Lower lobe of right lung (tissue), 2 donors: ENCODE data around the gene PRADC1. TPM values are rescaled to one million over a fixed set of nuclear protein-coding genes. Genes with fewer than 3 reads are reported as not detected.
A peak's percentile ranks its signal among the peaks of the same experiment; 100 is the strongest.
"Not testable (repeated sequence)": the region's sequence is repeated elsewhere in the genome, so short reads cannot be mapped to it uniquely, and the experiment has no call there.

ENCODE experiments used
- ATAC-seq, 2 donors: fragments of 200-7000 bp; cut with Tn5 transposase; one replicate each; pipeline ENCODE4 v1.9.1; 2020 to 2022; ENCODE audit warnings: mild to moderate bottlenecking in 2 of 2, moderate library complexity in 2 of 2
- DNase-seq: peaks from one replicate; pipeline ENCODE4 v3.0.0-alpha.2; 2020
- H3K27ac ChIP-seq: fragments of 200-600 bp; one replicate; pipeline ENCODE4 v1.8.0; 2022
- H3K27me3 ChIP-seq: fragments of 200-600 bp; one replicate; pipeline ENCODE4 v1.8.0; 2022; ENCODE audit warnings: low read depth
- H3K36me3 ChIP-seq: fragments of 200-600 bp; one replicate; pipeline ENCODE4 v1.8.0; 2022; ENCODE audit warnings: mild to moderate bottlenecking
- H3K4me1 ChIP-seq: fragments of 200-600 bp; one replicate; pipeline ENCODE4 v1.8.0; 2022
- H3K4me3 ChIP-seq: fragments of 200-600 bp; one replicate; pipeline ENCODE4 v1.8.0; 2022; ENCODE audit warnings: mild to moderate bottlenecking
- H3K9me3 ChIP-seq: fragments of 200-600 bp; one replicate; pipeline ENCODE4 v1.8.0; 2022
- intact Hi-C: fragments of 100-400 bp; cut with DNase I; formaldehyde crosslinking; loops from one replicate; pipeline ENCODE4 v1.11.0; 2022
- total RNA-seq: library from RNA; stranded (reverse); fragmentation: NEBNext Ultra II Directional; extraction: Animal tissue kit (Norgen Biotek cat#: 25700); gene quantifications from one replicate; pipeline ENCODE4 v1.2.1, GENCODE V29; 2021
- TF ChIP-seq, protein P1 (sequence below): fragments of 200-600 bp; IDR thresholded peaks from one replicate; pipeline ENCODE4 v1.8.0; 2022; ENCODE audit warnings: antibody characterized with exemption, mild to moderate bottlenecking
- donor health status: DM: no; HTN: yes; CAD: no; lungs with severe emphysema.

PRADC1 gene
- total RNA-seq, 1 donor from 2014 or later: 14.8 TPM

GRCh38 chr2:73205611-73206010 lies 27.4 kb downstream of the PRADC1 start:
- ATAC-seq: no peak
- no peak overlapping the region for H3K4me3 ChIP-seq
- TF ChIP-seq, protein P1, sequence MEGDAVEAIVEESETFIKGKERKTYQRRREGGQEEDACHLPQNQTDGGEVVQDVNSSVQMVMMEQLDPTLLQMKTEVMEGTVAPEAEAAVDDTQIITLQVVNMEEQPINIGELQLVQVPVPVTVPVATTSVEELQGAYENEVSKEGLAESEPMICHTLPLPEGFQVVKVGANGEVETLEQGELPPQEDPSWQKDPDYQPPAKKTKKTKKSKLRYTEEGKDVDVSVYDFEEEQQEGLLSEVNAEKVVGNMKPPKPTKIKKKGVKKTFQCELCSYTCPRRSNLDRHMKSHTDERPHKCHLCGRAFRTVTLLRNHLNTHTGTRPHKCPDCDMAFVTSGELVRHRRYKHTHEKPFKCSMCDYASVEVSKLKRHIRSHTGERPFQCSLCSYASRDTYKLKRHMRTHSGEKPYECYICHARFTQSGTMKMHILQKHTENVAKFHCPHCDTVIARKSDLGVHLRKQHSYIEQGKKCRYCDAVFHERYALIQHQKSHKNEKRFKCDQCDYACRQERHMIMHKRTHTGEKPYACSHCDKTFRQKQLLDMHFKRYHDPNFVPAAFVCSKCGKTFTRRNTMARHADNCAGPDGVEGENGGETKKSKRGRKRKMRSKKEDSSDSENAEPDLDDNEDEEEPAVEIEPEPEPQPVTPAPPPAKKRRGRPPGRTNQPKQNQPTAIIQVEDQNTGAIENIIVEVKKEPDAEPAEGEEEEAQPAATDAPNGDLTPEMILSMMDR: no peak
- H3K36me3 ChIP-seq: no peaks in the 10 kb centered on the region
- intact Hi-C loops: no loop called here
- H3K4me1 ChIP-seq: peaks cover 20% of the 10 kb centered on the region
- no peak for DNase-seq
- peaks cover 37% of the 10 kb centered on the region for H3K27me3 ChIP-seq
- H3K27ac ChIP-seq: no peak overlapping the region
- H3K9me3 ChIP-seq: no peaks in the 10 kb centered on the region

- no peak overlapping the region for H3K27ac ChIP-seq
- H3K9me3 ChIP-seq: no peaks in the 10 kb centered on the region
- H3K36me3 ChIP-seq: no peaks in the 10 kb centered on the region
- ATAC-seq (peak; percentile 91 to 93), DNase-seq (peak; percentile 68)
- intact Hi-C loops: no loop called here
- H3K4me1 ChIP-seq: peaks cover 20% of the 10 kb centered on the region
- peak overlapping the region; percentile 40 for H3K4me3 ChIP-seq
- TF ChIP-seq, protein P1: no peak
- peaks cover 58% of the 10 kb centered on the region for H3K27me3 ChIP-seq
Measured at GRCh38 chr2:73203055-73203681, 29.9 kb downstream of the PRADC1 start.

DNA sequence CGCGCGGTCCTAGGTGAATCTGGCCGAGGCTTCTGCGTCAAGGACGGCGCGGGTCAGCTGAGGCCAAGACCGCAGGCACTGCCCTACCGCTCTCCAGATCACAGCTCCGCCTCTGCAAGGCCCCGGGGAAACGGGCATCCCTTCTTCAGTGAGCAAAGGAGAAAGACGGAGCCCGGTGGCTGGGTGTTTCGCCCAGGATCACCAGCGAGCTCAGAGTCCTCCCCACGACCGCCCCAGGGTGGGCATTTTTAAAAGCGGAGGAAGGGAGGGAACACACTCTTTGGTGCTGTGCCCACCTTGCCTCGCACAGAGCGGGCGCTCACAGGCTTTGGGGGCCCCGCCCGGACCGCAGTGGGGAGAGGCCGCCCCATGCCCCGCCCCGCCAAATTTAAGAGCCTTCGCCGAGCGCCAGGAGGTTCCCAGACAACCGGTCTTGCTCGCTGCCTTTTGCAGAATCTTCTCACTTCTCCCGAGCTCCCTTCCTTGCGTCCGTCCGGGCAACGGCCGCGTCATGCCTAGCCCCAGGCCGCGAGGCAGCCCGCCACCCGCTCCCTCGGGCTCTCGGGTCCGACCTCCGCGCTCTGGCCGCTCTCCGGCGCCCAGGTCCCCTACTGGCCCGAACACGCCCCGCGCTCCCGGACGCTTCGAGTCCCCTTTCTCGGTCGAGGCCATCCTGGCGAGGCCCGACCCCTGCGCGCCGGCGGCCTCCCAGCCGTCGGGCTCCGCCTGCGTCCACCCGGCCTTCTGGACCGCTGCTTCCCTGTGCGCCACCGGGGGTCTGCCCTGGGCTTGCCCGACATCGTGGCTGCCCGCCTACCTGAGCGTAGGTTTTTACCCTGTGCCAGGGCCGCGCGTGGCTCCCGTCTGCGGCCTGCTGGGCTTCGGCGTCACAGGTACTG lies 30.6 kb downstream of the PRADC1 start, which contains the start of gene NOTO:
Gene NOTO (plus strand): TSS at position 419 of the 899 bp plus-strand sequence. CDS start 93 bp downstream, at position 512.
- peaks cover 20% of the 10 kb centered on the region for H3K4me1 ChIP-seq
- TF ChIP-seq, protein P1: no peak
- no peak for DNase-seq
- no peaks in the 10 kb centered on the region for H3K9me3 ChIP-seq
- ATAC-seq: peak; percentile 61 to 73
- H3K36me3 ChIP-seq: no peaks in the 10 kb centered on the region
- H3K4me3 ChIP-seq: peak within 1 kb of the TSS; percentile 40
- no peak within 1 kb of the TSS for H3K27ac ChIP-seq
- peaks cover 64% of the 10 kb centered on the region for H3K27me3 ChIP-seq
- intact Hi-C loops: no loop called here

DNA sequence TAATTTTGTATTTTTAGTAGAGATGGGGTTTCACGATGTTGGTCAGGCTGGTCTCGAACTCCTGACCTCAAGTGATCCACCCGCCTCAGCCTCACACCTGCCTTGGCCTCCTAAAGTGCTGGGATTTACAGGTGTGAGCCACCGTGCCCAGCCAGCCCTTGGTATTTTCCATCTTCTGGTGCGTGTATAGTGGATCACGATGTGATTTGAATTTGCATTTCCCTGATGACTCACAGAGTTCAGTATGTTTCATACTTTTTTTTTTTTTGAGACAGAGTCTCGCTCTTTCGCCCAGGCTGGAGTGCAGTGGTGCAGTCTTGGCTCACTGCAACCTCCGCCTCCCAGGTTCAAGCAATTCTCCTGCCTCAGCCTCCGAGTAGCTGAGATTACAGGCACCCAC lies 32.8 kb downstream of the PRADC1 start:
- H3K36me3 ChIP-seq, intact Hi-C loops, ATAC-seq, H3K4me3 ChIP-seq, DNase-seq, H3K27ac ChIP-seq, H3K9me3 ChIP-seq: not testable (repeated sequence)
- H3K4me1 ChIP-seq: peaks cover 20% of the 10 kb centered on the region
- H3K27me3 ChIP-seq: peaks cover 64% of the 10 kb centered on the region

GRCh38 chr2:73197579-73197978 lies 35.5 kb downstream of the PRADC1 start:
- intact Hi-C loops: no loop called here
- DNase-seq: no peak
- H3K9me3 ChIP-seq: no peaks in the 10 kb centered on the region
- H3K4me1 ChIP-seq: peaks cover 10% of the 10 kb centered on the region
- no peak for ATAC-seq
- H3K27ac ChIP-seq: no peak overlapping the region
- peaks cover 50% of the 10 kb centered on the region for H3K27me3 ChIP-seq
- TF ChIP-seq, protein P1: no peak
- H3K36me3 ChIP-seq: no peaks in the 10 kb centered on the region
- no peak overlapping the region for H3K4me3 ChIP-seq

DNA sequence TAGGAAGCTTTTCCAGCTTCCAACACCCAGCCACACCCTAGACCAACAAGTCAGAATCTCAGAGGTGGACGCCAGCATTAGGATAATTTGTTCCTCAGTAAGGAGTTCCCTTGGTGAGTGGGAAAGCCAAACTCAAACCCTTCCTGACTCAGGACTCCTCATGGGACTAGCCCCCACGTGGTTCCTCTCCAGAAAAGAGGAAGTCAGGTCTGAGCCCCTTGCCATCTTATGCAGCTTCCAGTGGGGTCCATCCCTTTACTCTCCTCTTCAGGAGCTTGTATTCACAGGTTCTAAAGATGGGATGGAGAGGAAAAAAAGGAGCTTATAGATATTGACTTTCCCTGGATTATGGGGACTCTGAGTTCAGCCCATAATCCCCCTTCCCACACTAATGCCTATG lies 45.5 kb downstream of the PRADC1 start:
- H3K4me3 ChIP-seq: no peak overlapping the region
- ATAC-seq: no peak
- H3K9me3 ChIP-seq: no peaks in the 10 kb centered on the region
- peaks cover 5% of the 10 kb centered on the region for H3K27me3 ChIP-seq
- DNase-seq: no peak
- H3K4me1 ChIP-seq: no peaks in the 10 kb centered on the region
- intact Hi-C loops: no loop called here
- TF ChIP-seq, protein P1: no peak
- H3K36me3 ChIP-seq: no peaks in the 10 kb centered on the region
- no peak overlapping the region for H3K27ac ChIP-seq
